DND-41 (cell line): Measurements from ENCODE around the gene ACTL6B.

ENCODE experiments used
- ATAC-seq: fragments of 200-7000 bp; cut with Tn5 transposase; 3 replicates; pipeline ENCODE4 v1.9.1; 2021; ENCODE audit warnings: low read depth; ENCODE audit not compliant: insufficient read depth
- DNase-seq: peaks from one replicate; pipeline ENCODE4 v3.0.0-alpha.2; 2020
- H2AFZ ChIP-seq: 2 replicates; pipeline ENCODE4 v1.6.0; 2012; ENCODE audit warnings: low read depth, low read length
- H3K27ac ChIP-seq: 2 replicates; pipeline ENCODE4 v1.5.1; 2012; ENCODE audit warnings: low read length, inconsistent platforms
- H3K27me3 ChIP-seq: fragments of 200-600 bp; sonication (generic); 2 replicates; pipeline ENCODE4 v1.6.0; 2012; ENCODE audit warnings: low read length, mild to moderate bottlenecking, inconsistent platforms; ENCODE audit not compliant: insufficient read depth, poor library complexity
- H3K36me3 ChIP-seq: 2 replicates; pipeline ENCODE4 v1.5.1; 2012; ENCODE audit warnings: low read length, inconsistent platforms; ENCODE audit not compliant: insufficient read depth
- H3K4me1 ChIP-seq: 2 replicates; pipeline ENCODE4 v1.5.1; 2012; ENCODE audit warnings: mild to moderate bottlenecking, low read length; ENCODE audit not compliant: insufficient read depth
- H3K4me2 ChIP-seq: 2 replicates; pipeline ENCODE4 v1.6.0; 2012; ENCODE audit warnings: mild to moderate bottlenecking, moderate library complexity, low read length, inconsistent platforms; ENCODE audit not compliant: insufficient read depth
- H3K4me3 ChIP-seq, 2 experiments: fragments of 200-600 bp in 1 of 2; shearing (Covaris generic) in 1 of 2; 2 replicates each; pipeline ENCODE4 v1.5.1; 2012 to 2016; ENCODE audit warnings: inconsistent platforms in 2 of 2, low read length in 2 of 2, mild to moderate bottlenecking in 2 of 2, low read depth in 1 of 2, moderate library complexity in 1 of 2
- H3K79me2 ChIP-seq: 2 replicates; pipeline ENCODE4 v1.6.0; 2012; ENCODE audit warnings: low read length, inconsistent platforms; ENCODE audit not compliant: insufficient read depth
- H3K9ac ChIP-seq: 2 replicates; pipeline ENCODE4 v1.6.0; 2012; ENCODE audit warnings: low read depth, mild to moderate bottlenecking, inconsistent platforms, low read length, moderate library complexity
- H3K9me3 ChIP-seq: 2 replicates; pipeline ENCODE4 v1.5.1; 2012; ENCODE audit warnings: low read length, moderate library complexity, mild to moderate bottlenecking, inconsistent platforms; ENCODE audit not compliant: insufficient read depth, severe bottlenecking
- H4K20me1 ChIP-seq: 2 replicates; pipeline ENCODE4 v1.6.0; 2012; ENCODE audit warnings: low read length; ENCODE audit not compliant: insufficient read depth
- EZH2 ChIP-seq: IDR thresholded peaks from 3 replicates; pipeline ENCODE4 v1.6.1; 2012; ENCODE audit warnings: borderline replicate concordance, low read depth, mild to moderate bottlenecking, moderate library complexity, low read length, inconsistent platforms; ENCODE audit not compliant: severe bottlenecking
- TF ChIP-seq, protein P1 (sequence below): IDR thresholded peaks from 2 replicates; pipeline ENCODE4 v1.5.1; 2012; ENCODE audit warnings: borderline replicate concordance, low read length, moderate library complexity, mild to moderate bottlenecking; ENCODE audit not compliant: poor library complexity, severe bottlenecking; ENCODE audit errors: extremely low read depth

The ACTL6B gene

DNA sequence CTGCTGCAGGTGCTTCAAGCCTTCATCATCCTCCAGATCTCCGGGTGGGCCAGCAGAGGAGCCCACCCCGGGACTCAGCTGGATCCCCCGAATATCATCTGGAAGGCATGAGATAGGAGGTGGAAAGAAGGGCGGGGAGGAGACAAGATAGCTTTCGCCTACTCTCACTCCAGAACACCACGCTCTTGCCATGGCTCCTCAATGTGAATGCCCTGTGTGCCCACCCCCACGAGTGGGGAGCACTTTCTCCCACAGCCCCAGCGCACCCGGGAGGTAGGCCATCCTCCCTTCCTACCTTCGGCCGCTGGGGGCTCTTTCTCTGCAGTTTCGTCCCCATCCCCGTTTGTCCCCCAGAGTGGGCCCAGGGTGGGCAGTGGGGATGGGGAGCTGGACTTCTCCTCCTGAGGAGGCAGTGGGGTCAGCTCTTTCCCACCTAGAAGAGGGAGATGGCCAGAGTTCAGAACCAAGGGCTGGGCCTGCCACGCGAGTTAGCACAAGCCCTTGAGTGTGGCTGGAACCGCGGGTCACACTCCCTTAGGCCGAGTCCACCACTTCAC, 28.9 kb upstream of the ACTL6B start:
- Histone ChIP-seq H3K4me1 (peaks cover 7% of the 10 kb centered on the region; the same call in 1 of the 2 replicates), H3K4me2 (no peak overlapping the region), H3K9me3 (no peaks in the 10 kb centered on the region), H3K27ac (no peak overlapping the region), H3K36me3 (peaks cover 97% of the 10 kb centered on the region), H3K4me3 (no peak overlapping the region), H4K20me1 (peaks cover 77% of the 10 kb centered on the region), H3K27me3 (no peaks in the 10 kb centered on the region), H2AFZ (no peak overlapping the region), H3K9ac (no peak overlapping the region), H3K79me2 (peaks cover 26% of the 10 kb centered on the region)
- ATAC-seq (no peak), DNase-seq (no peak)
- TF ChIP-seq EZH2: no peak
- TF ChIP-seq, protein P1, sequence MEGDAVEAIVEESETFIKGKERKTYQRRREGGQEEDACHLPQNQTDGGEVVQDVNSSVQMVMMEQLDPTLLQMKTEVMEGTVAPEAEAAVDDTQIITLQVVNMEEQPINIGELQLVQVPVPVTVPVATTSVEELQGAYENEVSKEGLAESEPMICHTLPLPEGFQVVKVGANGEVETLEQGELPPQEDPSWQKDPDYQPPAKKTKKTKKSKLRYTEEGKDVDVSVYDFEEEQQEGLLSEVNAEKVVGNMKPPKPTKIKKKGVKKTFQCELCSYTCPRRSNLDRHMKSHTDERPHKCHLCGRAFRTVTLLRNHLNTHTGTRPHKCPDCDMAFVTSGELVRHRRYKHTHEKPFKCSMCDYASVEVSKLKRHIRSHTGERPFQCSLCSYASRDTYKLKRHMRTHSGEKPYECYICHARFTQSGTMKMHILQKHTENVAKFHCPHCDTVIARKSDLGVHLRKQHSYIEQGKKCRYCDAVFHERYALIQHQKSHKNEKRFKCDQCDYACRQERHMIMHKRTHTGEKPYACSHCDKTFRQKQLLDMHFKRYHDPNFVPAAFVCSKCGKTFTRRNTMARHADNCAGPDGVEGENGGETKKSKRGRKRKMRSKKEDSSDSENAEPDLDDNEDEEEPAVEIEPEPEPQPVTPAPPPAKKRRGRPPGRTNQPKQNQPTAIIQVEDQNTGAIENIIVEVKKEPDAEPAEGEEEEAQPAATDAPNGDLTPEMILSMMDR: no peak

DNA sequence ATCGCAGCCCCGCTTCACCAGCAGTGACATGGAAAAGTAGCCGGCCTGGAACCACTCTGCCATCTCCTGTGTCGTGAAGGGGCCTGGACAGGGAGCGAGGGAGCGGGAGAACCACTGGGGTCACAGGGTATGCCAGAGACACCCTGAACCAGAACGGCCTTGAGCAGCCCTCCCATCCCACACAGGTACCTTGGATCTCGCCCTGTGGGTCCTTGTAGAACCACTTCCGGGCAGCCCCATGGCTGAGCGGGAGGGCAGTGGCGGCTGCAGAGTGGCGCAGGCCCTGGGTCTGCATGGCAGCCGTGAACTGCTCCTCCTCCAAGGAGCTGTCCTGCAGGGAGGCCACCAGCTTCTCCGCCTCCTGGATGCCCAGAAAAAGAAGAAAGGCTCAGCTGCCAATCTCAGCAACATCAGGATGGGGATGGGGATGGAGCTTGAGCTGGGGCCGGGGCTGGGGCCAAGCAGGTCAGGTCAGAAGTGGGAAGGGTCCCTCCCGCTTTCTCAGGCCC, 28.3 kb upstream of the ACTL6B start:
- no peak for TF ChIP-seq EZH2
- ATAC-seq (no peak), DNase-seq (no peak)
- peaks cover 23% of the 10 kb centered on the region for H3K79me2 ChIP-seq
- no peaks in the 10 kb centered on the region for H3K27me3 ChIP-seq
- H3K36me3 ChIP-seq: peaks cover 97% of the 10 kb centered on the region
- H3K4me1 ChIP-seq: peaks cover 5% of the 10 kb centered on the region; the same call in 1 of the 2 replicates
- no peak overlapping the region for H3K4me2 ChIP-seq
- peaks cover 74% of the 10 kb centered on the region for H4K20me1 ChIP-seq
- H3K27ac ChIP-seq: no peak overlapping the region
- H3K4me3 ChIP-seq: no peak overlapping the region
- H2AFZ ChIP-seq: no peak overlapping the region
- H3K9me3 ChIP-seq: no peaks in the 10 kb centered on the region
- no peak overlapping the region for H3K9ac ChIP-seq

DNA sequence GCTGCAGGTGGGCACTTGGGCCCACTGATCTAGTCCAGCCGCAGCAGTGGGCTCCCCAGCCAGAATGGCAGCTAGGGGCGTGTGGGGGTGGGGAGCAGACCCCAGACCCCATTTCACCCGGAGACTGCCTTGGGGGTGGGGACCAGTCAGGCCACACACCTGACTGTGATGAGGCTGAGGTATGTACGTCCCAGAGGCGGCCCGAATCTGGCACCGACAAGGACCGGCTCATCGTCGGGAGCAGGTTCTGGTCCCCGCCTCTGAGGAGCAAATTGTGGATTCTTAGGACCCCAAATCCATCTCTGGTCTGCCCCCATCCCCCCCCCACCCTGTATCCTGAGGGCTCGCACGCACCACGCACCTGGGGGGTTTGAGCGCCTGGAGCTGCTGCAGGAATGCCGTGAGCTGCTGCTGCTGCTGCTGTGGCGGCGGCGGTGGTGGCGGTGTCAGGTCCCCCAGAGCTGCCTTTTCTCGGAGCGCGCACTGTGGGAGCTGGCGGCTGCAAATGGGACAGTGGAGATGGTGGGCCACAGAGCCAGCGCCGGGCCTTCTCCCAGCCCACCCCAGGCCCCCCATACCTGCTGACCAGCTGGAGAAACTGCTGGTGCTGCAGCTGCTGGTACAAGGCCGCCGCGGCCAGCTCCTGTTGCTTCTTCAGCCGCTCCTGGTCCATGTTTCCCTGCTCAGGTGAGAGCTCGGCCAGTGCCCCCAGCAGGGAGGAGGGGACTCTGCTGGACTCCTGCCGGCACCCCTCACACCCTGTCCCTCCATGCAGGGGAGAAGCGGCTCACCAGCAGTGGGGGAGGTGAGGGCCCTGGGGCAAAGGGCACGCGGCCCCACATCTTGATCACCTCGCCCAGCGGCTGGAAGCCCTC, 27.6 kb upstream of the ACTL6B start:
- ATAC-seq: no peak
- Histone ChIP-seq H3K9ac (no peak overlapping the region), H4K20me1 (peaks cover 74% of the 10 kb centered on the region), H3K4me1 (no peaks in the 10 kb centered on the region), H3K4me2 (no peak overlapping the region), H3K4me3 (no peak overlapping the region), H3K27ac (no peak overlapping the region), H3K36me3 (peaks cover 97% of the 10 kb centered on the region), H2AFZ (no peak overlapping the region), H3K79me2 (peaks cover 20% of the 10 kb centered on the region), H3K9me3 (no peaks in the 10 kb centered on the region), H3K27me3 (no peaks in the 10 kb centered on the region)
- TF ChIP-seq, protein P1: no peak
- no peak for TF ChIP-seq EZH2
- DNase-seq: no peak
